Tibial nerve (tissue), 4 donors: Measurements from ENCODE around the gene DMD.

ENCODE experiments used
- CTCF ChIP-seq, 5 experiments: fragments of 200-600 bp in 3 of 5; fragments of 450-650 bp in 2 of 5; sonication (generic) in 3 of 5; IDR thresholded peaks; one replicate each; pipeline ENCODE4 v1.5.1; 2016 to 2019; ENCODE audit warnings: antibody characterized with exemption in 5 of 5, mild to moderate bottlenecking in 3 of 5, moderate library complexity in 2 of 5
- EP300 ChIP-seq, 2 donors: sonication (generic); formaldehyde crosslinking; IDR thresholded peaks; one replicate each; pipeline ENCODE4 v1.6.1; 2017; ENCODE audit warnings: antibody characterized with exemption in 2 of 2, mild to moderate bottlenecking in 1 of 2
- POLR2A ChIP-seq, 2 donors: fragments of 450-650 bp; IDR thresholded peaks; one replicate each; pipeline ENCODE4 v1.6.1; 2017; ENCODE audit warnings: antibody characterized with exemption in 2 of 2, mild to moderate bottlenecking in 2 of 2, moderate library complexity in 2 of 2

DNA sequence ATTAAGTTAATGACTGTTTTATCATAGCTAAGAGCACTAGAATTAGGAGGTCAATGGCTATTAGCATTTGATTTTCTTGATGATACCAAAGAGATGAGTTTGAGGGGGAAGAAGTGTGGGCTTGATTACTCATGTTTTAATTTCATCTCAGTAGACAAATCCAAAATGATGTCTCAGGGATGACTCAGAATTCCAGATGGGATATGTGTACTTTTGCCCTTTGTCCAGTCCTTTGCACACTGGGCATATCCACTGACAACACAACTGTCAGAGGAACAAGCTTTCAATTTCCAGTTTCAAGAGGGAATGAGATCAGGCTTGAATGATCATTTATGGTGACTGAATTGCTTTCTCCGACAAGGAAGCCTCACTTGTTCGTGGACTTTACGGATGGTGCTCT is 1814.2 kb downstream of the DMD start:
- TF ChIP-seq EP300 (IDR thresholded peaks at IDR 0.05) (no peak), CTCF (IDR thresholded peaks at IDR 0.05) (no peak), POLR2A (IDR thresholded peaks at IDR 0.05) (no peak)
